Measurements from ENCODE around the gene KDM4C. TPM values are rescaled to one million over a fixed set of nuclear protein-coding genes. Genes with fewer than 3 reads are reported as not detected.

The KDM4C gene
- polyA plus RNA-seq, 10 donors: 8.6 to 21.4 (median 11.4) TPM

GRCh38 chr9:7209016-7209715 is 451.4 kb downstream of the KDM4C start:
- DNase-seq: peak in 2 of 3 donors; percentile 26 to 51

GRCh38 chr9:7209990-7210389 is 452.2 kb downstream of the KDM4C start:
- no peak for DNase-seq

GRCh38 chr9:7210854-7211637 is 453.3 kb downstream of the KDM4C start:
- DNase-seq: no peak

GRCh38 chr9:7211657-7212056 is 453.9 kb downstream of the KDM4C start:
- no peak for DNase-seq

GRCh38 chr9:7212101-7212500 is 454.3 kb downstream of the KDM4C start:
- no peak for DNase-seq

GRCh38 chr9:7216004-7216841 is 458.4 kb downstream of the KDM4C start:
- no peak for DNase-seq

- DNase-seq: no peak
These were observed 466.2 kb downstream of the KDM4C start for GRCh38 chr9:7223981-7224380.

Other genes with a start within 250 kb of the KDM4C start
- 1 to 10 TPM in 3 of 10 donors, under 1 TPM in 7; 0.24 to 1.7 (median 0.71) TPM for gene GLDC, start 112.2 kb upstream of the KDM4C start, polyA plus RNA-seq (ENCODE audit: insufficient read length in 10 of 10)

Measured in muscle of back (tissue), 11 donors.